ENCODE data around the gene GTF2H1. TPM values are rescaled to one million over a fixed set of nuclear protein-coding genes. Genes with fewer than 3 reads are reported as not detected.

GTF2H1 gene
- total and polyA plus RNA-seq, 9 of the 15 experiments (the other 6 are each of a cell fraction or from before 2014, with no cell fraction given): 56.9 to 126 (median 92.1) TPM

DNA sequence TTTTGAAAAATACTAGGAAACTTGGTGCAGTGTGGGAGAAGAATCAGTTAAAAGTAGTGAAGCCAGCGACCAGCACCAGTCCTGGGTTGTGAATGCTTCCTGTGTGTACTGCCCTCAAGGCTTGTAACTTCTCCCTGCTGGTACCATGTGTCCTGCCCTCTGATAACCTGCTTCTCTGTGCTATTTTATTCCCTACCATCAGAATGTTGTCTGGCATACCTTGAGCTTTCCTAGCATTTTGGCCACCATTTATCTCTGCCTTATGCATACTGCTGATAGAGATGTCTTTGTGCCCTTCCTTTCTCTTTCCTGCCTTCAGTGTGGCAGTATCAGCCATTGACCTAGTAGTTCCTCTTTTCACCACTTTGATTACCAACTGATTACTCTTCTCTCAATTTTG lies 2.0 kb downstream of the GTF2H1 start:
- 0% methylated on average over 1 of the region's 1 CpG for WGBS (ENCODE audit: insufficient coverage, low coverage, missing lambda C conversion rate)
- Histone ChIP-seq H2AFZ (ENCODE audit: low read depth, low read length) (no peak overlapping the region), H3K79me2 (ENCODE audit: control insufficient read depth, insufficient read depth, low read length) (peaks cover 93% of the 10 kb centered on the region), H3K4me2 (ENCODE audit: insufficient read depth, low read length) (peak overlapping the region; percentile 96), H3K4me1 (replicated peaks in 1 of 2; ENCODE audit: control insufficient read depth in 2 of 2, insufficient read depth in 2 of 2, low read length in 2 of 2) (peaks cover 12 to 26% of the 10 kb centered on the region in 2 experiments), H3K9ac (ENCODE audit: insufficient read depth in 1 of 2, low read depth in 2 of 2, low read length in 2 of 2) (peak overlapping the region; percentile 75 to 91; a peak in 3 of 4 replicates), H3K9me1 (ENCODE audit: control insufficient read depth, insufficient read depth, low read length) (no peaks in the 10 kb centered on the region), H3K9me3 (replicated peaks; ENCODE audit: control insufficient read depth, insufficient read depth, low read depth, low read length) (no peaks in the 10 kb centered on the region), H3K27me3 (ENCODE audit: control insufficient read depth in 2 of 2, insufficient read depth in 2 of 2, low read length in 2 of 2) (no peaks in the 10 kb centered on the region; a peak in 1 of 5 replicates), H3K4me3 (peak overlapping the region; percentile 59), H3K36me3 (ENCODE audit: control insufficient read depth, insufficient read depth, low read length) (peaks cover 43% of the 10 kb centered on the region), H4K20me1 (replicated peaks; ENCODE audit: control insufficient read depth, insufficient read depth, low read length) (no peaks in the 10 kb centered on the region), H3K27ac (ENCODE audit: extremely low read depth, low read depth, low read length) (peak overlapping the region; percentile 96)
- intact Hi-C loops (cut with micrococcal nuclease): loop anchor here (5.0 kb wide), 1 partner anchor 203 kb away; the partner anchor contains the start of gene TSG101
- in situ Hi-C loops (cut with MboI): no loop called here
- DNase-seq (ENCODE audit: extremely low read depth in 1 of 4, low spot score in 3 of 4) (peak in 1 of 4 experiments; percentile 24), FAIRE-seq (peak; percentile 19), ATAC-seq (peak; percentile 15; the same call in 2 of the 3 replicates)
- no TSS peak for BruUV-seq (replicated peaks)
- ChIA-PET POLR2A (no interaction called here), CTCF (ENCODE audit: low intra/inter-chr PET ratio) (no interaction called here)
- TF ChIP-seq, protein P1, sequence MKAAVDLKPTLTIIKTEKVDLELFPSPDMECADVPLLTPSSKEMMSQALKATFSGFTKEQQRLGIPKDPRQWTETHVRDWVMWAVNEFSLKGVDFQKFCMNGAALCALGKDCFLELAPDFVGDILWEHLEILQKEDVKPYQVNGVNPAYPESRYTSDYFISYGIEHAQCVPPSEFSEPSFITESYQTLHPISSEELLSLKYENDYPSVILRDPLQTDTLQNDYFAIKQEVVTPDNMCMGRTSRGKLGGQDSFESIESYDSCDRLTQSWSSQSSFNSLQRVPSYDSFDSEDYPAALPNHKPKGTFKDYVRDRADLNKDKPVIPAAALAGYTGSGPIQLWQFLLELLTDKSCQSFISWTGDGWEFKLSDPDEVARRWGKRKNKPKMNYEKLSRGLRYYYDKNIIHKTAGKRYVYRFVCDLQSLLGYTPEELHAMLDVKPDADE (conservative IDR thresholded peaks at IDR 0.05; ENCODE audit: control insufficient read depth, low read depth, low read length): no peak
- no peak for TF ChIP-seq TCFL5 (CRISPR knock-in tag; conservative IDR thresholded peaks at IDR 0.05)
- no peak for TF ChIP-seq GTF2E2 (tag; IDR thresholded peaks at IDR 0.05)
- TF ChIP-seq TRIM24 (IDR thresholded peaks at IDR 0.05): no peak
- TF ChIP-seq TCF3 (CRISPR knock-in tag; IDR thresholded peaks at IDR 0.05): peak; percentile 35; the same call in 1 of the 2 replicates
- TF ChIP-seq NR2C2 (CRISPR knock-in tag; IDR thresholded peaks at IDR 0.05): no peak
- TF ChIP-seq NR2C2 (tag; IDR thresholded peaks at IDR 0.05): no peak
- TF ChIP-seq PYGO2 (tag; IDR thresholded peaks at IDR 0.05): no peak
- no peak; the same call in 1 of the 2 replicates for TF ChIP-seq CBFA2T3 (IDR thresholded peaks at IDR 0.05)
- no peak for TF ChIP-seq MTA1 (IDR thresholded peaks at IDR 0.05; ENCODE audit: borderline replicate concordance)
- TF ChIP-seq RNF2 (IDR thresholded peaks at IDR 0.05): no peak
- TF ChIP-seq LEF1 (IDR thresholded peaks at IDR 0.05): no peak
- TF ChIP-seq HDAC1 (IDR thresholded peaks at IDR 0.05): peak in 1 of 2 experiments; percentile 38; a peak in 1 of 4 replicates
- TF ChIP-seq ZNF280B (CRISPR knock-in tag; IDR thresholded peaks at IDR 0.05): no peak
- TF ChIP-seq SAFB (IDR thresholded peaks at IDR 0.05; ENCODE audit: borderline replicate concordance, low read depth, low read length): no peak
- no peak for TF ChIP-seq SFPQ (IDR thresholded peaks at IDR 0.05; ENCODE audit: low read depth, low read length)
- TF ChIP-seq, protein P2, sequence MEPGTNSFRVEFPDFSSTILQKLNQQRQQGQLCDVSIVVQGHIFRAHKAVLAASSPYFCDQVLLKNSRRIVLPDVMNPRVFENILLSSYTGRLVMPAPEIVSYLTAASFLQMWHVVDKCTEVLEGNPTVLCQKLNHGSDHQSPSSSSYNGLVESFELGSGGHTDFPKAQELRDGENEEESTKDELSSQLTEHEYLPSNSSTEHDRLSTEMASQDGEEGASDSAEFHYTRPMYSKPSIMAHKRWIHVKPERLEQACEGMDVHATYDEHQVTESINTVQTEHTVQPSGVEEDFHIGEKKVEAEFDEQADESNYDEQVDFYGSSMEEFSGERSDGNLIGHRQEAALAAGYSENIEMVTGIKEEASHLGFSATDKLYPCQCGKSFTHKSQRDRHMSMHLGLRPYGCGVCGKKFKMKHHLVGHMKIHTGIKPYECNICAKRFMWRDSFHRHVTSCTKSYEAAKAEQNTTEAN (CRISPR knock-in tag; IDR thresholded peaks at IDR 0.05): no peak
- TF ChIP-seq SMAD4 (CRISPR knock-in tag; conservative IDR thresholded peaks at IDR 0.05): no peak
- 0 out of 2 replicates have a peak, but pooled peaks have one; percentile 19 for TF ChIP-seq SMARCA4 (IDR thresholded peaks at IDR 0.05)

All from K562 (cell line).